Measurements from ENCODE around the gene DHRS1. TPM values are rescaled to one million over a fixed set of nuclear protein-coding genes. Genes with fewer than 3 reads are reported as not detected.

The DHRS1 gene
- total RNA-seq, 1 experiment from 2014 or later: 41.4 TPM

DNA sequence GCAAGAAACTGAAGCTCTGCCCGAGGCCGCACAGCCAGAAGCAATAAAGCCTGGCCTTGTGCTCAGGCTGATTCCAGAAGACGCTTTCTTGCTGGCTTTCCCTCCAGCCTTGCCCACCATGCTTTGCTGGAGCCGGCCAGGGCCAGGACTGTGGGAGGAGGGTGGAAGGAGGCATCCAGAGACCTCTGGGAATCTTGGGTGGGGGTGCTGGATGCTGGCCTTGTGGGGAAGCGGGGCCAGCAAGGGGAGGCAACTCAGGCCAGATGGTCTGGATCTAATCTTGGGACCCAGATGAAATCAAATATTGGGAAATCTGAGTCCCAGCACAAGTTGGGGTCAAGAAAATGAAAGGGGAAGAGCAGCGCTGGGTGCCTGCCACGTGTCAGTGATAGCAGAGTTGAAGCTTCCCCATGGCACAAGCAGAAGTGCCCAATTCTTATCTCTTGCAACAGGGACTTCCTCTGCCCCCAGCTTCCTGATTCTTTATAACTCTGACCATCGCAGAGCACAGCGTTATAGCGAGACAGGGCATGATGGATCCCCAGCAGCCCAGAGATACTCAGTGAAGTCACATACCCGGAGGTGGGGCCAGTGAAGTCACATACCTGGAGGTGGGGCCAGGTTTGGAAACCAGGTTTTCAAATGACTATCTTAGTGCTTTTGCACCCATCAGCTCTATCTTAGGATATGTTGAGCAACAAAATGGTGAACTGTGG, 21.8 kb downstream of the DHRS1 start:
- intact Hi-C loops (cut with micrococcal nuclease; ENCODE audit: unreplicated experiment): no loop called here

DNA sequence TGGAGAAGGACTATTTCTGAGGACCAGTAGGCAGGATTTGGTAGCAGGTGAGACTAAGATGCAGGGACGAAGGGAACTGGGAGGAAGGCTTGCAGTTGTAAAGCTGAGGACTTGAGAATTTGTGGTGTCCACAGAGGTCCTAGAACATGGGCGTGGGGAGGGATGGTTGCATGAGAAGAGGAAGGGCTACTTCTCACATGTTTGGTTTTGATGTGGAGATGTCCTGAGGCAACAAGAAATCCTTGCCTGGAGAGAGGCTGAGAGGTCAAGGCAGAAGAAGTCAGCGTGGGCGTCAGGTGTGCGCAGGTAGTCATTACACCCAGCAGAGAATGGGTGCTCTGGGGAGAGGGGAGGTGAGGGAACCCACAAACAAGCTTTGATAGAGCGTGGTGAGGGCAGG, 22.5 kb downstream of the DHRS1 start:
- Histone ChIP-seq H2AFZ (no peak overlapping the region), H4K20me1 (ENCODE audit: insufficient read depth) (no peaks in the 10 kb centered on the region), H3K9me2 (ENCODE audit: insufficient read depth) (no peaks in the 10 kb centered on the region), H3K4me3 (no peak overlapping the region), H3K36me3 (ENCODE audit: low read depth) (no peaks in the 10 kb centered on the region), H3K27ac (no peak overlapping the region), H3F3A (ENCODE audit: insufficient read depth, low read depth) (peaks cover 26% of the 10 kb centered on the region), H3K4me1 (replicated peaks; ENCODE audit: insufficient read depth) (peaks cover 22% of the 10 kb centered on the region), H3K27me3 (ENCODE audit: insufficient read depth, low read depth) (no peaks in the 10 kb centered on the region), H3K4me2 (no peak overlapping the region), H3K9me3 (ENCODE audit: insufficient read depth, low read depth) (no peaks in the 10 kb centered on the region), H3K79me2 (ENCODE audit: low read depth) (no peaks in the 10 kb centered on the region)
- BruUV-seq (replicated peaks): no TSS peak
- POLR2A ChIA-PET (ENCODE audit: unreplicated experiment): no interaction called here
- intact Hi-C loops (cut with micrococcal nuclease; ENCODE audit: unreplicated experiment): no loop called here
- no peak for DNase-seq
- TF ChIP-seq EZH2 (IDR thresholded peaks at IDR 0.05; ENCODE audit: low read depth): no peak
- TF ChIP-seq, protein P1, sequence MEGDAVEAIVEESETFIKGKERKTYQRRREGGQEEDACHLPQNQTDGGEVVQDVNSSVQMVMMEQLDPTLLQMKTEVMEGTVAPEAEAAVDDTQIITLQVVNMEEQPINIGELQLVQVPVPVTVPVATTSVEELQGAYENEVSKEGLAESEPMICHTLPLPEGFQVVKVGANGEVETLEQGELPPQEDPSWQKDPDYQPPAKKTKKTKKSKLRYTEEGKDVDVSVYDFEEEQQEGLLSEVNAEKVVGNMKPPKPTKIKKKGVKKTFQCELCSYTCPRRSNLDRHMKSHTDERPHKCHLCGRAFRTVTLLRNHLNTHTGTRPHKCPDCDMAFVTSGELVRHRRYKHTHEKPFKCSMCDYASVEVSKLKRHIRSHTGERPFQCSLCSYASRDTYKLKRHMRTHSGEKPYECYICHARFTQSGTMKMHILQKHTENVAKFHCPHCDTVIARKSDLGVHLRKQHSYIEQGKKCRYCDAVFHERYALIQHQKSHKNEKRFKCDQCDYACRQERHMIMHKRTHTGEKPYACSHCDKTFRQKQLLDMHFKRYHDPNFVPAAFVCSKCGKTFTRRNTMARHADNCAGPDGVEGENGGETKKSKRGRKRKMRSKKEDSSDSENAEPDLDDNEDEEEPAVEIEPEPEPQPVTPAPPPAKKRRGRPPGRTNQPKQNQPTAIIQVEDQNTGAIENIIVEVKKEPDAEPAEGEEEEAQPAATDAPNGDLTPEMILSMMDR (conservative IDR thresholded peaks at IDR 0.05): no peak
- CTCF ChIA-PET: no interaction called here

More for the DNA sequence above, 21.8 kb downstream of the DHRS1 start:
- H3K79me2 ChIP-seq (ENCODE audit: low read depth): no peaks in the 10 kb centered on the region
- H3K9me3 ChIP-seq (ENCODE audit: insufficient read depth, low read depth): no peaks in the 10 kb centered on the region
- ChIA-PET POLR2A (ENCODE audit: unreplicated experiment) (no interaction called here), CTCF (no interaction called here)
- H3K4me1 ChIP-seq (replicated peaks; ENCODE audit: insufficient read depth): peaks cover 20% of the 10 kb centered on the region
- BruUV-seq (replicated peaks): no TSS peak
- H2AFZ ChIP-seq: no peak overlapping the region
- no peaks in the 10 kb centered on the region for H3K9me2 ChIP-seq (ENCODE audit: insufficient read depth)
- H3K4me2 ChIP-seq: no peak overlapping the region
- no peaks in the 10 kb centered on the region for H4K20me1 ChIP-seq (ENCODE audit: insufficient read depth)
- no peaks in the 10 kb centered on the region for H3K36me3 ChIP-seq (ENCODE audit: low read depth)
- H3K27me3 ChIP-seq (ENCODE audit: insufficient read depth, low read depth): no peaks in the 10 kb centered on the region
- H3F3A ChIP-seq (ENCODE audit: insufficient read depth, low read depth): peaks cover 21% of the 10 kb centered on the region
- H3K4me3 ChIP-seq: no peak overlapping the region
- DNase-seq: no peak
- TF ChIP-seq EZH2 (IDR thresholded peaks at IDR 0.05; ENCODE audit: low read depth): no peak
- TF ChIP-seq, protein P1 (conservative IDR thresholded peaks at IDR 0.05): no peak
- no peak overlapping the region for H3K27ac ChIP-seq

DNA sequence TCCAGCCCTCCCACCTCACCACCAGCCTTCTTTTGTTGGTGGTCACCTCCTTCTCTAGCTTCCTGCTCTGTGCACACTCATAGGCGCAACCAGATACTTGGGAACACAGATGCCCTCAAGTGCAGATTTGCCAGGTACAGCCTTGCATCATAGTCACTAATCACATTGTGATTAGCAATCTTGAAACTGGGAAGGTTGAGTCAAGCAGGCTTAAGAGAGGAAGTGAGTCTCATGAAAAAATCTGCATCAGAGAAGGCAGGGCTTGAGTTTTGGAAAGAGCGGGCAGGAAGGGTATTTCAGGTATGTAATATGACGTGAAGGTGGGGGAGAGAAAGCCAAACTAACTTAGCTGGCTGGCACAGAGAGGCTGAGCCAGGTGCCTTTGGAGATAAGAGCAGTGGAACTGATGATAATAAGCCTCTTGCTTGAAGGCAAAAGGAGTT, 25.5 kb downstream of the DHRS1 start:
- ChIA-PET CTCF (interaction anchor here (0.6 to 1.0 kb wide), 4 partner anchors 11 to 180 kb away, joined by 3 to 4 read pairs (median 4); partner anchors contain the start of genes PCK2, TGM1 and TINF2), POLR2A (ENCODE audit: unreplicated experiment) (no interaction called here)
- no peaks in the 10 kb centered on the region for H3K9me3 ChIP-seq (ENCODE audit: insufficient read depth, low read depth)
- peaks cover 24% of the 10 kb centered on the region for H3K4me1 ChIP-seq (replicated peaks; ENCODE audit: insufficient read depth)
- peak overlapping the region; percentile 55 for H3K4me2 ChIP-seq
- no TSS peak for BruUV-seq (replicated peaks)
- H2AFZ ChIP-seq: no peak overlapping the region
- H3F3A ChIP-seq (ENCODE audit: insufficient read depth, low read depth): peaks cover 25% of the 10 kb centered on the region
- intact Hi-C loops (cut with micrococcal nuclease; ENCODE audit: unreplicated experiment): loop anchor here (2.0 kb wide), 1 partner anchor 31 kb away; the partner anchor contains the start of gene TINF2
- no peak overlapping the region for H3K4me3 ChIP-seq
- H4K20me1 ChIP-seq (ENCODE audit: insufficient read depth): no peaks in the 10 kb centered on the region
- no peaks in the 10 kb centered on the region for H3K36me3 ChIP-seq (ENCODE audit: low read depth)
- DNase-seq: peak; percentile 41 to 86
- peak overlapping the region; percentile 75 for H3K27ac ChIP-seq
- H3K79me2 ChIP-seq (ENCODE audit: low read depth): no peaks in the 10 kb centered on the region
- no peak for TF ChIP-seq EZH2 (IDR thresholded peaks at IDR 0.05; ENCODE audit: low read depth)
- TF ChIP-seq, protein P1 (conservative IDR thresholded peaks at IDR 0.05): no peak
- no peaks in the 10 kb centered on the region for H3K9me2 ChIP-seq (ENCODE audit: insufficient read depth)
- no peaks in the 10 kb centered on the region for H3K27me3 ChIP-seq (ENCODE audit: insufficient read depth, low read depth)

All from PC-9 (cell line).